ENCODE data around the gene PATJ.

DNA sequence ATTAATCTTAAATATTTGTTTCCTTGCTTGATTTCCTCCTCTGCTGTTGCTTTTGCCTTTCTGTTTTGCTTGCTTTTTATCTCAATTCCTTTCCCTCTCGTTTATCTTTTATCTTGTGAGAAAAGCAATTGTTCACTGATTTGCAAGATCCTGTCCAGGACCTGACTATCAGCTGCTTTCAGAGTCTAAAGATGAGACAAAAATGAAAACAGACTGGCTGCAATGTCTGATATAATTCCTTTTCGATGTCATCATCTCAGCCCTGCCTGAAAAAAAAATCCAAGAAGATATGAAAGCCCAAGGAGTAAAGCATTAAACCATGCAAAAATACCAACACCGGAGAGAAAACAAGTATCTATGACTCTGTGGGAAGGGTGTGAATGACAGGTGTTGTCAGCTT, 225.5 kb downstream of the PATJ start:
- TF ChIP-seq EZH2phosphoT487 (IDR thresholded peaks at IDR 0.05; ENCODE audit: low read depth, severe bottlenecking, unreplicated experiment), result no peak
- TF ChIP-seq, protein P1, sequence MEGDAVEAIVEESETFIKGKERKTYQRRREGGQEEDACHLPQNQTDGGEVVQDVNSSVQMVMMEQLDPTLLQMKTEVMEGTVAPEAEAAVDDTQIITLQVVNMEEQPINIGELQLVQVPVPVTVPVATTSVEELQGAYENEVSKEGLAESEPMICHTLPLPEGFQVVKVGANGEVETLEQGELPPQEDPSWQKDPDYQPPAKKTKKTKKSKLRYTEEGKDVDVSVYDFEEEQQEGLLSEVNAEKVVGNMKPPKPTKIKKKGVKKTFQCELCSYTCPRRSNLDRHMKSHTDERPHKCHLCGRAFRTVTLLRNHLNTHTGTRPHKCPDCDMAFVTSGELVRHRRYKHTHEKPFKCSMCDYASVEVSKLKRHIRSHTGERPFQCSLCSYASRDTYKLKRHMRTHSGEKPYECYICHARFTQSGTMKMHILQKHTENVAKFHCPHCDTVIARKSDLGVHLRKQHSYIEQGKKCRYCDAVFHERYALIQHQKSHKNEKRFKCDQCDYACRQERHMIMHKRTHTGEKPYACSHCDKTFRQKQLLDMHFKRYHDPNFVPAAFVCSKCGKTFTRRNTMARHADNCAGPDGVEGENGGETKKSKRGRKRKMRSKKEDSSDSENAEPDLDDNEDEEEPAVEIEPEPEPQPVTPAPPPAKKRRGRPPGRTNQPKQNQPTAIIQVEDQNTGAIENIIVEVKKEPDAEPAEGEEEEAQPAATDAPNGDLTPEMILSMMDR (IDR thresholded peaks at IDR 0.05; ENCODE audit: poor library complexity), result no peak

Data from hepatocyte (in vitro differentiated cells).